ENCODE results near the gene DPM3.
A peak's percentile ranks its signal among the peaks of the same experiment; 100 is the strongest.

Gene DPM3

DNA sequence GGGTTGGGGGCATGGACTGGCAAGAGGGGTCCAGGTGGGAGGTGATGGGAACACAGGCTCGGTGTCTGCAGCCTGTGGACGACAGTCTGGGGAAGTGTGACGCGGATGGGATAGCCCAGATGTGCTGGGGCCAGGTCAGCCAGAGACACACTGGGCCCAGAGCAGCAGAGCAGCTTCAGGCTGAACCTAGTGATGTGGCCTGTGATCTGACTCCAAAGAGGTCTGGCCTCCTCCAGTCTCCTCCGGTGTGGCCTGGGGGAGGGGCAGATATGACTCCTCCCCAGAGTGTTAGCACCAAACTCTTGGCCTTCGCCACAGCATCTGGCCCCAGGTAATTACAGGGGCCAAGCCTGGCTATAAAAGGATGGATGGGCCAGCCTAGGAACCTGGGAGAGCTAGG lies 48.2 kb downstream of the DPM3 start:
- DNase-seq, result no peak

DNA sequence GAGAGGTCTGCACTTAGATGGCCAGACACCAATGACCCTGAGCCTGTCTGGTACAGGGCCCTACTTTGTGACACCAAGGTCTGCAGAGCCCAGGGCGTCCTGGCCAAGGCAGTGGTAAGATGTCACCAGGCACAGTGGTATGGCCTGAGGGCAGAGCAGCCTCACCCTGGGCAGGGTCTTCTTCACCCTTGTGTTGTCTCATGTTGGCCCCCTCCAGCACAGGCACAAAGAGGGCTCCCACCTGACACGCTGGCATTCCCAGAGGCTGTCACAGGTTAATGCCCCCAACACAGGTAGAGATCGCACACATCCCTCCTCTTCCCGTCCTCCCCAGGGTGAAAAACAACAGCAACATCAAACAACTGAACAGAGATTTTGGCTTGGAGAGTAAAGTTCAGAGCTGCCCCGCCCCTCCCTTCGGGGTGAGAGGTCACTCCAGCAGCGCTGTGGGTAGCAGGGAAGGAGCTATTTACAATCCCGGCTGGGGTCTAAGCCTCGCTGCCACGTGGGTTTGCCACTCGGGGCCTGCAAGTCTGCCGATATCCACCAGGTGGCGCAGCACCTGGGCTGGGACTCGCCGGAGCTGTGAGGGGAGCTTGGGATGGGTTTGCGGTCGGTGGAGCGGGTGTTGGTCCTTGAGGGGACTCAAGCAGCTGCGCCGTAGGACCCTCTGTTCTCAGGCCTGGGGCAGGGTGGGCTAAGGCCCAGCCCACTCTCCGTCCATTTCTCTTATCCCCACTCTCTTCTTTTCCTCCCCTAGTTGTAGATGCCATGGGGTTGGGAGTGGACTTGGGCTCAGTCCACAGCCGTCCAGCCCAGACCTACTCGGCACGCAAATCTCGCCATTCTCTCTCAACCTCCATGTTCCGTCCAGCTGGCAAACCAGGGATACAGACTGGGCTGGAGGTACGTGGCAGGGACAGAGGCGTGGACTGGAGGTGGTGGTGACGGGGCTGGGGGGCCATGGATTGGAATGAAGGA lies 49.0 kb downstream of the DPM3 start:
- DNase-seq, result peak; percentile 83
